Colonic mucosa (tissue), 4 donors: Measurements from ENCODE around the gene REELD1. TPM values are rescaled to one million over a fixed set of nuclear protein-coding genes. Genes with fewer than 3 reads are reported as not detected.
A peak's percentile ranks its signal among the peaks of the same experiment; 100 is the strongest.

Source experiments
- DNase-seq: peaks from one replicate; pipeline ENCODE4 v3.0.0-alpha.2; 2020
- H3K27ac ChIP-seq: fragments of 200-600 bp; one replicate; pipeline ENCODE4 v1.8.0; 2021
- H3K27me3 ChIP-seq: fragments of 200-600 bp; one replicate; pipeline ENCODE4 v1.8.0; 2021
- H3K36me3 ChIP-seq: fragments of 200-600 bp; one replicate; pipeline ENCODE4 v1.8.0; 2021
- H3K4me1 ChIP-seq: fragments of 200-600 bp; one replicate; pipeline ENCODE4 v1.8.0; 2021; ENCODE audit warnings: mild to moderate bottlenecking
- H3K4me3 ChIP-seq: fragments of 200-600 bp; one replicate; pipeline ENCODE4 v1.8.0; 2021
- H3K9ac ChIP-seq, 2 donors: one replicate each; pipeline ENCODE4 v1.7.0; 2013; ENCODE audit warnings: control low read depth in 2 of 2, low read depth in 2 of 2, low read length in 2 of 2
- H3K9me3 ChIP-seq: fragments of 200-600 bp; one replicate; pipeline ENCODE4 v1.8.0; 2021
- intact Hi-C: fragments of 100-400 bp; cut with DNase I; formaldehyde crosslinking; loops from one replicate; pipeline ENCODE4 v1.14.1; 2022
- total RNA-seq, 2 donors: library from RNA; stranded (reverse); fragmentation: NEBNext Ultra II Directional in 1 of 2; extraction: Animal tissue kit (Norgen Biotek cat#: 25700) in 1 of 2; gene quantifications; one replicate each; pipeline ENCODE4 v1.2.1, GENCODE V29; 2021
- TF ChIP-seq, protein P1 (sequence below): fragments of 200-600 bp; IDR thresholded peaks from one replicate; pipeline ENCODE4 v1.8.0; 2022; ENCODE audit warnings: antibody characterized with exemption, mild to moderate bottlenecking
- donor health status: healthy.
- donor health status: DM: no; HTN: no; CAD: no.
- donor health status: DM: no; HTN: no; CAD: no.

REELD1 gene
- total RNA-seq, 2 donors from 2014 or later, result 0.11 to 0.22 TPM

DNA sequence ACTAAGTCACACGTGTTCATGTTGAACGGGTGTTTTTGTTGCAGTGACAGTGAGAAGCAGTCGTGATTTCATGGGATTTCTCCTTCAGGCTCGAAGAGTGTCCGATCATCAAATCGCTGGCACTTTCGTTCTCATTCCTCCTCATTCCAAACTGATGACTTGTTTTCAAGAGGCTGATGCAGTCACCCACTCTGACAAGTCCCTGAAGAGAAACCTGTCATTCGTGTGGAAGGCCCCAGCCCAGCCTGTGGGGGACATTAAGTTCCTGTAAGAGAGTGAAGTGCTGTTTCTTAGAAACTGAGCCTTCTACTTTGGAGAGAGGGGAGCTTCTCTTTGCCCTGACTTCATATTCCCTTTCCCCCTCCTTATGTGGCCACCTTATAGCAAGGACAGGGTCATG is 8.0 kb downstream of the REELD1 start:
- no peak for DNase-seq
- Histone ChIP-seq H3K27me3 (no peaks in the 10 kb centered on the region), H3K27ac (no peak overlapping the region), H3K9me3 (no peaks in the 10 kb centered on the region), H3K4me1 (no peaks in the 10 kb centered on the region), H3K36me3 (no peaks in the 10 kb centered on the region), H3K9ac (no peak overlapping the region), H3K4me3 (no peak overlapping the region)
- intact Hi-C loops, result no loop called here
- TF ChIP-seq, protein P1, sequence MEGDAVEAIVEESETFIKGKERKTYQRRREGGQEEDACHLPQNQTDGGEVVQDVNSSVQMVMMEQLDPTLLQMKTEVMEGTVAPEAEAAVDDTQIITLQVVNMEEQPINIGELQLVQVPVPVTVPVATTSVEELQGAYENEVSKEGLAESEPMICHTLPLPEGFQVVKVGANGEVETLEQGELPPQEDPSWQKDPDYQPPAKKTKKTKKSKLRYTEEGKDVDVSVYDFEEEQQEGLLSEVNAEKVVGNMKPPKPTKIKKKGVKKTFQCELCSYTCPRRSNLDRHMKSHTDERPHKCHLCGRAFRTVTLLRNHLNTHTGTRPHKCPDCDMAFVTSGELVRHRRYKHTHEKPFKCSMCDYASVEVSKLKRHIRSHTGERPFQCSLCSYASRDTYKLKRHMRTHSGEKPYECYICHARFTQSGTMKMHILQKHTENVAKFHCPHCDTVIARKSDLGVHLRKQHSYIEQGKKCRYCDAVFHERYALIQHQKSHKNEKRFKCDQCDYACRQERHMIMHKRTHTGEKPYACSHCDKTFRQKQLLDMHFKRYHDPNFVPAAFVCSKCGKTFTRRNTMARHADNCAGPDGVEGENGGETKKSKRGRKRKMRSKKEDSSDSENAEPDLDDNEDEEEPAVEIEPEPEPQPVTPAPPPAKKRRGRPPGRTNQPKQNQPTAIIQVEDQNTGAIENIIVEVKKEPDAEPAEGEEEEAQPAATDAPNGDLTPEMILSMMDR, result no peak

DNA sequence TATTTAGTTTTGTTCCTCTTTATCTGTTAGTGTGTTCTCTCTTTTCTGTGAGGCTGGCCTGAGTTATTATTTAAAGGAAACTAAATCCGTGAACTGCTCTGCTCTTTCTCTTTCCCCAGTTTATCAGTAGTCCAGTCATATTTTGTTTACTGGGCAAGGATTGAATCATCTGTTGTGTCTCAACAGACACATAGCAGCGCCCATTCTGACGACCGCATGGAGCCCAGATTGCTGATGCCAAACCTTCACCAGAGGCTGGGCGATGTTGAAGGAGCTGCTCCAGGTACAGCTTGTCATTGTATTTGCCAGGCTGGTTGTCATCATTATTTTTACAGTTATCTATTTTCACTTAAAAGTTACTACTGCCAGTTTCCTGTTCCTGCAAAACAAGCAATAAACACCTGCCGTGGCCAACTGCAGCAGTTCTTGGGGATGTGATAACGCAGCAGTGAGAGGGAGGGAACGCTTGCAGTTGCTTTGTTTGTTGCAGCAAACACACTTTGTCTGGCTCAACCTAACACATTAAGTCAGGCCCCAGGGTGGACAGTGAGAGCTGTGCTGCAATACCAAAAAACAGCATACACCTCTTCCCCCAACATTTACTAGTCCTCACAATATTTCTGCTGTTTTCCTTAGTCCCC is 10.1 kb downstream of the REELD1 start:
- Histone ChIP-seq H3K9ac (no peak overlapping the region), H3K36me3 (no peaks in the 10 kb centered on the region), H3K9me3 (no peaks in the 10 kb centered on the region), H3K27me3 (no peaks in the 10 kb centered on the region), H3K4me1 (no peaks in the 10 kb centered on the region), H3K4me3 (no peak overlapping the region), H3K27ac (no peak overlapping the region)
- intact Hi-C loops, result no loop called here
- no peak for DNase-seq
- TF ChIP-seq, protein P1, result no peak

DNA sequence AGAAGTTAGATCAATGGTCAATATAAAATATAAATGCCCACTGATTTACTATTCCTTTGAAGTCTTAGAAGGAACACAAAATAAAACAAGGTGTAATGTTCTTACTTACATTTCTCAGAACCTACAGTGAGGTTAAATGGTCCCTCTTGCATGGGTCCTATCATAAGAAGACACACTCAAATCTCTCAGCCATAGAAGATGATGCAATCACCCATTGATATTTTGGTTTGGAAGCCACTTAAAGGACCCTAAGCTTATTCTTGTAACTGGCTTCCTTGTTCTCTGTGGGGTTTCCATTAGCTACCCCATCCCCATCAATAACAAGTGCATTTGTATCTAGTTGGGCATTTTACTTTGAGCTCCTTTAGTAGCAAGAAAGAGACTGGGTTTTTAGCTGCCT is 15.1 kb downstream of the REELD1 start:
- intact Hi-C loops, result no loop called here
- H3K9ac ChIP-seq, result no peak overlapping the region
- H3K4me3 ChIP-seq, result no peak overlapping the region
- no peak overlapping the region for H3K27ac ChIP-seq
- no peaks in the 10 kb centered on the region for H3K36me3 ChIP-seq
- DNase-seq, result no peak
- H3K27me3 ChIP-seq, result no peaks in the 10 kb centered on the region
- H3K9me3 ChIP-seq, result no peaks in the 10 kb centered on the region
- TF ChIP-seq, protein P1, result no peak
- no peaks in the 10 kb centered on the region for H3K4me1 ChIP-seq

DNA sequence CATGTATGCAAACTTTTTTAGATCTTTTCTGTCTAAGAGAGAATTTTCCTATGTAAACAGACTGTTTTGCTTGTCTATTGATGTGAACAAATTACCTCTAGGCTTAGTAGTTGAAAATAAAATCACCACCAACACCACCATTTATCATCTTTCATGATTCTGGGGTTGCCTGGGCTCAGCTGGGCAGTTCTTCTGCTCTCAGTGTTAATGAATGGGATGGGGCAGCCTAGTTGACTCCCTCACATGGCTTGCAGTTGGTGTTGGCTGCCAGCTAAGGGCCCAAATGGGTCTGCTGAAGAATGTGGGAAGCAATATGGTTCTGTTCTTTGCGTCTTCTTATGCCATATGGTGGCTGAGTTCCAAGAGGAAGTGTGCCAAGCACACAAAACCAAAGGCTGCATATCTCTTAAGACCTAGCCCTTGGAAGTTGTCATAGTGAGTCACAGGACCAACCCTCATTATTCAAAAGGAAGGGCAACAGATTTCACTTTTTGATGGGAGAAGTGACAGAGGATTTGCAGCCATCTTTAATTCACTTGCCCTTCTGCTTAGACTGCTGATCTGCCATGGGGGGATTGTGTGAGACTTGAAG is 17.9 kb downstream of the REELD1 start:
- TF ChIP-seq, protein P1, result no peak
- Histone ChIP-seq H3K36me3 (no peaks in the 10 kb centered on the region), H3K27ac (no peak overlapping the region), H3K27me3 (no peaks in the 10 kb centered on the region), H3K4me1 (no peaks in the 10 kb centered on the region), H3K9me3 (no peaks in the 10 kb centered on the region), H3K9ac (no peak overlapping the region), H3K4me3 (no peak overlapping the region)
- peak; percentile 37 for DNase-seq
- intact Hi-C loops, result no loop called here

DNA sequence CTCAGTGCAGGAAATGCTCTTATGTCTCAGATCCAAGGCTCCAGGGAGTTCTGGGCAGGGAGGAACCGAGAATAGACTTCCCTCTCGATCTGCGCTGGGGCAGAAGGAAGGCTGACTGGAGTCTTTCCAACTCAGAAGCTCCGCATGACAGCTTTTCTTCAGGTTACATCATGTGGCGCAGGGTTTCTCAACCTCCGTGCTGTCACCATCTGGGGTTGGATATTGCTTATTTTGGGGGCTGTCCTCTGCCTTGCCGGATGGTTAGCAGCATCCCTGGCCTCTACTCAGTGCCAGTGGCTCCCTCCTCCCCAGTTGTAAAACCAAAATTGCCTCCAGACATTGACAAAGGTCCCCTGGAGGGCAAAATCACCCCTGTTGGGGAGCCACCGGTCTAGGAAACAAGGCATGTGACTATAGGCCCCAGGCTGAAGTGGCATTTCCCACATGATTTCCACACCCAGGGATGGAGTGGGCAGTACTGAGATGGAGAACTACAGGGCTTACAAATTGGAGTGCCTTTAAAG is 21.4 kb downstream of the REELD1 start:
- intact Hi-C loops, result no loop called here
- no peaks in the 10 kb centered on the region for H3K27me3 ChIP-seq
- H3K9ac ChIP-seq, result no peak overlapping the region
- no peaks in the 10 kb centered on the region for H3K9me3 ChIP-seq
- TF ChIP-seq, protein P1, result no peak
- H3K36me3 ChIP-seq, result no peaks in the 10 kb centered on the region
- no peak overlapping the region for H3K4me3 ChIP-seq
- H3K27ac ChIP-seq, result no peak overlapping the region
- no peak for DNase-seq
- no peaks in the 10 kb centered on the region for H3K4me1 ChIP-seq
